Cardiac muscle cell (in vitro differentiated cells and primary cell): ENCODE measurements around the gene CYB5A. TPM values are rescaled to one million over a fixed set of nuclear protein-coding genes. Genes with fewer than 3 reads are reported as not detected.

ENCODE experiments used
- DNase-seq, 2 donors: peaks; one replicate each; pipeline versions ENCODE4 v3.0.0 to v3.0.0-alpha.2; 2010 to 2017; ENCODE audit warnings: low read depth in 1 of 2, low spot score in 1 of 2
- H3K27ac ChIP-seq: fragments of 200-600 bp; sonication (generic); 2 replicates; pipeline ENCODE4 v1.5.1; 2016
- H3K27me3 ChIP-seq: fragments of 200-600 bp; sonication (generic); 2 replicates; pipeline ENCODE4 v1.6.0; 2016; ENCODE audit warnings: control low read depth
- H3K36me3 ChIP-seq: fragments of 200-600 bp; sonication (generic); 2 replicates; pipeline ENCODE4 v1.5.1; 2016; ENCODE audit warnings: control low read depth
- H3K4me1 ChIP-seq: fragments of 200-600 bp; sonication (generic); 2 replicates; pipeline ENCODE4 v1.8.1; 2017; ENCODE audit warnings: low read depth, mild to moderate bottlenecking, mixed run types
- H3K4me3 ChIP-seq: fragments of 200-600 bp; sonication (generic); 2 replicates; pipeline ENCODE4 v1.5.1; 2016; ENCODE audit warnings: mild to moderate bottlenecking
- H3K9me3 ChIP-seq: fragments of 200-600 bp; sonication (generic); 2 replicates; pipeline ENCODE4 v1.5.1; 2017; ENCODE audit warnings: low read depth, mild to moderate bottlenecking, control low read depth
- polyA plus RNA-seq: library from polyadenylated mRNA; unstranded; fragments of >200 nt; fragmentation: Nextera tagmentation; extraction: Ambion mirVana; gene quantifications from 2 replicates; pipeline ENCODE4 v1.2.1, GENCODE V29; 2016
- total RNA-seq: library from RNA; depleted of rRNA; stranded (reverse); fragments of >200 nt; gene quantifications from 2 replicates; pipeline ENCODE4 v1.2.3, GENCODE V29; 2016
- TF ChIP-seq, protein P1 (sequence below): IDR thresholded peaks from 2 replicates; pipeline ENCODE4 v1.5.1; 2012; ENCODE audit warnings: low read depth, mild to moderate bottlenecking, low read length

Gene CYB5A
- total and polyA plus RNA-seq, 2 experiments from 2014 or later, result 150 to 201 TPM

DNA sequence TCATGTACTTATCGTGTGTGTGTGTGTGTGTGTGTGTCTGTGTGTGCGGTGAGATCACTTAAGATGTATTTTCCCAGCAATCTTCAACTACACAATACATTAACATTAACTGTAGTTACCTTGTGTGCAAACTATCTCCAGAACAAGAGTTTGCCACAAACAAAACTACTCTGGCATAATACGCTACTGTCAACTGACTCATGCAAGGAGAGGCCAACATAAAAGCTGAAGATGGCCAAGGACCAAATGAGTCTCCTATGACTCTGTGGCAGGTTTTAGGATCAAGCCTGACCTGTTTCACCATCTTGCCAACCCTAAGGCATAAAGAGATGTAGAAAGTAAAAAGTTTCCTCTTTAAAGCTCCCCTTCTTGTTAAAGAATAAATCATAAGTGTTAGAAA, 20.1 kb downstream of the CYB5A start:
- Histone ChIP-seq H3K9me3 (no peaks in the 10 kb centered on the region), H3K27me3 (no peaks in the 10 kb centered on the region), H3K4me3 (no peak overlapping the region), H3K36me3 (no peaks in the 10 kb centered on the region), H3K27ac (no peak overlapping the region), H3K4me1 (peaks cover 28% of the 10 kb centered on the region)
- TF ChIP-seq, protein P1, sequence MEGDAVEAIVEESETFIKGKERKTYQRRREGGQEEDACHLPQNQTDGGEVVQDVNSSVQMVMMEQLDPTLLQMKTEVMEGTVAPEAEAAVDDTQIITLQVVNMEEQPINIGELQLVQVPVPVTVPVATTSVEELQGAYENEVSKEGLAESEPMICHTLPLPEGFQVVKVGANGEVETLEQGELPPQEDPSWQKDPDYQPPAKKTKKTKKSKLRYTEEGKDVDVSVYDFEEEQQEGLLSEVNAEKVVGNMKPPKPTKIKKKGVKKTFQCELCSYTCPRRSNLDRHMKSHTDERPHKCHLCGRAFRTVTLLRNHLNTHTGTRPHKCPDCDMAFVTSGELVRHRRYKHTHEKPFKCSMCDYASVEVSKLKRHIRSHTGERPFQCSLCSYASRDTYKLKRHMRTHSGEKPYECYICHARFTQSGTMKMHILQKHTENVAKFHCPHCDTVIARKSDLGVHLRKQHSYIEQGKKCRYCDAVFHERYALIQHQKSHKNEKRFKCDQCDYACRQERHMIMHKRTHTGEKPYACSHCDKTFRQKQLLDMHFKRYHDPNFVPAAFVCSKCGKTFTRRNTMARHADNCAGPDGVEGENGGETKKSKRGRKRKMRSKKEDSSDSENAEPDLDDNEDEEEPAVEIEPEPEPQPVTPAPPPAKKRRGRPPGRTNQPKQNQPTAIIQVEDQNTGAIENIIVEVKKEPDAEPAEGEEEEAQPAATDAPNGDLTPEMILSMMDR, result no peak
- DNase-seq, result no peak

DNA sequence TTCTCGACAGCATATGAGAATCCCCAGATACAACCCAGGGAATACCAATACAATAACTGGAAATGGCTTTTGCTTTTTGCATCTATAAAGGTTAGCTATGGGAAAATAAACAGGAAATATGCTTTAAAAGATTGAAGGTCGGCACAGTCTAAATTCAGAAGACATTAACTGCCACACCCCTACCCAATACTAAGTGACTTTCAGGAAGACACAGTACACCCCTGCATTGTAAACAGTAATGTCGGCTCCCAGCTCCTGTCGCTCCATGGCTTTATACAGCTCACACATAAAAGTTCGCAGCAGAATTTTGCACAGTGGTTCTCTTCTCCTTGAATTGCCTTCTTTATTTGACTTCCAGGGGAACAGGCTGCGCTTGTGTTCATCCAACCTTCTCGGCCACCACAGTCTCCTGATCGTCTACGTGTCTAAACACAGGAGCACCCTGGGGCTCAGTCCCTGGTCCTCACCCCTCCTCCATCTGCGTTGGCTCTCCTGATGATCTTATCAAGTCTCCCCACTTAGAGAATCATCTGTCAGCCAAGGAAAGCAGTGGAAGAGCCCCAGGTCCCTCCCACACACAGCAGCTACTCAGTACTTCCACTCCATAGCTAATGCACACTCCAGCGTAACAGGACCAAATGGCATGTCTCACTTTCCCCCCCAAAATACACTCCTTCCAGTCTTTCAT, 22.7 kb downstream of the CYB5A start:
- peak in 1 of 2 donors; percentile 62 for DNase-seq
- H3K36me3 ChIP-seq, result no peaks in the 10 kb centered on the region
- H3K27me3 ChIP-seq, result no peaks in the 10 kb centered on the region
- H3K4me3 ChIP-seq, result no peak overlapping the region
- H3K9me3 ChIP-seq, result no peaks in the 10 kb centered on the region
- TF ChIP-seq, protein P1, result no peak
- H3K4me1 ChIP-seq, result peaks cover 30% of the 10 kb centered on the region
- H3K27ac ChIP-seq, result peak overlapping the region; percentile 52

DNA sequence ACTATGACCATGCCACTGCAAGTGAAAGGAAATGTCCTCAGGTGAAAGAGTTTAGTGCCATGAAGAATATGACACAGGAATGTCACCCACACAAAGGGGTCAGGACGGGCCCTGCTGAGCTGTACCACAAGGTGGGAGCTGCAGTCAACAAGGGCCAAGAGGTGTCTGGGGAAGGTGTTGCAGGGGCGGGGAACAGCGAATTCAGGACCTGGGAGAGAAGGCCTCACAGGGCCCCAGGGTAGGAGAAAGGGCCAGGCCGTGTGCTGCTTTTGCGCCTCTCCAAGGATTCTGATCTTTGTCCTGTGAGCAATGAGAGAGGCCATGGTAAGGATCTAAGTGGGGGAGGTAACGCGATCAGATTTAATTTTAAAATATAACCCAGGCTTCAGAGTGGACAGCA, 23.6 kb downstream of the CYB5A start:
- TF ChIP-seq, protein P1, result no peak
- no peak for DNase-seq
- Histone ChIP-seq H3K9me3 (no peaks in the 10 kb centered on the region), H3K36me3 (no peaks in the 10 kb centered on the region), H3K4me1 (peaks cover 24% of the 10 kb centered on the region), H3K27ac (no peak overlapping the region), H3K4me3 (no peak overlapping the region), H3K27me3 (no peaks in the 10 kb centered on the region)

DNA sequence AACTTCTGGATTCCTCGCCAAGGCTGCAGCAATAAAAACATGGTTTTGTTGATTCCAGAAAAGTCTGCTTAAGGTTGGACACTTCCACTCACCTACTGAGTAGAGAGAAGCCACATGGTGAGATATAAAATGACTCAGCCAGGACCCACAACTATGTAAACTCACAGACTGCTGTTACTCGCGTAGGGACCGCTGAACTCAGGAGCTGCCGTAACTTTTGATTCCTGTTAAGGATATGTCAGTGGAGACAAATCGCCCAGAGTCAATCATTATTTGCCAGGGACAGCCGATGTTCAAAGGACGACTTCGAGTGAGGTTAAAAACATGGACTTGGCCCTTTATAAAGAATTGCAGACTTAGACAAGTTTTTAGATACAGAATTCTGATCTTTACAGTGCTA, 25.6 kb downstream of the CYB5A start:
- no peaks in the 10 kb centered on the region for H3K36me3 ChIP-seq
- TF ChIP-seq, protein P1, result no peak
- no peak for DNase-seq
- no peak overlapping the region for H3K27ac ChIP-seq
- no peak overlapping the region for H3K4me3 ChIP-seq
- H3K27me3 ChIP-seq, result no peaks in the 10 kb centered on the region
- peaks cover 22% of the 10 kb centered on the region for H3K4me1 ChIP-seq
- H3K9me3 ChIP-seq, result no peaks in the 10 kb centered on the region

DNA sequence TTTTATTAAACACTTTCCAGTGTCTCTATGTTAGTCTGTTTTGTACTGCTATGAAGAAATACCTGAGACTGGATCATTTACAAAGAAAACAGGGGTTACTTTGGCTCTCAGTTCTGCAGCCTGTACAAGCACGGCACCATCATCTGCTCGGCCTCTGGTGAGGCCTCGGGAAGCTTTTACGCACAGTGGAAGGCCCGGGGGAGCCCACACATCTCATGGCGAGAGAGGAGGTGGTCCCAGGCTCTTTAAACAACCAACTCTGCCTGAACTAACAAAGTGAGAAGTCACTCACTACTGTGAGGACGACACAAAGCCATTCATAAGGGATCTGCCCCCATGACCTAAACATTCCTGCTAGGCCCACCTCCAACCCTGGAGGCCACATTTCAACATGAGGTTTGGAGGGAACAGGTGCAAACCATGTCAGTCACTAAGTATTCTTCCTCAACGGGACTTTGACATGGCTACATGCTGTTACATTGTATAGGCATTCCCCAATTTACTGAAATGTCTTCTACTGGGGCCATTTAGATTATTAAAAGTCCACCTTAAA, 26.1 kb downstream of the CYB5A start:
- Histone ChIP-seq H3K4me1 (peaks cover 22% of the 10 kb centered on the region), H3K27me3 (no peaks in the 10 kb centered on the region), H3K4me3 (no peak overlapping the region), H3K9me3 (no peaks in the 10 kb centered on the region), H3K36me3 (no peaks in the 10 kb centered on the region), H3K27ac (no peak overlapping the region)
- TF ChIP-seq, protein P1, result no peak
- DNase-seq, result no peak
